Choroid plexus epithelial cell (primary cell): ENCODE data around the gene ZMYM4.

ENCODE experiments used
- DNase-seq: peaks from one replicate; pipeline ENCODE4 v3.0.0-alpha.2; 2010; ENCODE audit warnings: low read depth
- H3K4me3 ChIP-seq: 2 replicates; pipeline ENCODE4 v1.5.1; 2011; ENCODE audit warnings: low read depth, mild to moderate bottlenecking, control low read depth, low read length, moderate library complexity
- TF ChIP-seq, protein P1 (sequence below): conservative IDR thresholded peaks from 2 replicates; pipeline ENCODE4 v1.5.1; 2011; ENCODE audit warnings: low read depth, mild to moderate bottlenecking, control low read depth, inconsistent platforms, low read length, moderate library complexity

The ZMYM4 gene

DNA sequence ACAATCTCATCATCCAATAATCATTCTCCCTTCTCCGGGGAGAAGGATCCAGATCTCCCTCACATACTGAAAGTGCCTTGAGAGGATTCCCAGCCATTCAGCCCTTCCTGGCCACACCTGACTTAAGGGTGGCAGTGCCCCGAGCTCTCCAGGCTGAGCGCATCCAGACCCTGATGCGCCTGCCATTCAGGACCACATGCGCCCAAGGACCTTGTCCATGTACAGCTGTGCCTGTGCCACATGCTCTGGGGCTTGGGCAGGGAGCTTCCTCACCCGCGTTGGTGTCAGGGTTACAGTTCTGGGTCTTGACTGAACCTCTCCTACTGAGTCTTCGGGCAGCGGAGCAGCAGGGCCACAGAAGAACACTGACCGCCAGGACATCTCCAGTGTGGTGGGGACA, 167.6 kb downstream of the ZMYM4 start:
- no peak overlapping the region for H3K4me3 ChIP-seq
- TF ChIP-seq, protein P1, sequence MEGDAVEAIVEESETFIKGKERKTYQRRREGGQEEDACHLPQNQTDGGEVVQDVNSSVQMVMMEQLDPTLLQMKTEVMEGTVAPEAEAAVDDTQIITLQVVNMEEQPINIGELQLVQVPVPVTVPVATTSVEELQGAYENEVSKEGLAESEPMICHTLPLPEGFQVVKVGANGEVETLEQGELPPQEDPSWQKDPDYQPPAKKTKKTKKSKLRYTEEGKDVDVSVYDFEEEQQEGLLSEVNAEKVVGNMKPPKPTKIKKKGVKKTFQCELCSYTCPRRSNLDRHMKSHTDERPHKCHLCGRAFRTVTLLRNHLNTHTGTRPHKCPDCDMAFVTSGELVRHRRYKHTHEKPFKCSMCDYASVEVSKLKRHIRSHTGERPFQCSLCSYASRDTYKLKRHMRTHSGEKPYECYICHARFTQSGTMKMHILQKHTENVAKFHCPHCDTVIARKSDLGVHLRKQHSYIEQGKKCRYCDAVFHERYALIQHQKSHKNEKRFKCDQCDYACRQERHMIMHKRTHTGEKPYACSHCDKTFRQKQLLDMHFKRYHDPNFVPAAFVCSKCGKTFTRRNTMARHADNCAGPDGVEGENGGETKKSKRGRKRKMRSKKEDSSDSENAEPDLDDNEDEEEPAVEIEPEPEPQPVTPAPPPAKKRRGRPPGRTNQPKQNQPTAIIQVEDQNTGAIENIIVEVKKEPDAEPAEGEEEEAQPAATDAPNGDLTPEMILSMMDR = no peak
- DNase-seq = no peak

- H3K4me3 ChIP-seq = no peak overlapping the region
- no peak for DNase-seq
- TF ChIP-seq, protein P1 = no peak
Observed at GRCh38 chr1:35437200-35437599, 168.7 kb downstream of the ZMYM4 start.

DNA sequence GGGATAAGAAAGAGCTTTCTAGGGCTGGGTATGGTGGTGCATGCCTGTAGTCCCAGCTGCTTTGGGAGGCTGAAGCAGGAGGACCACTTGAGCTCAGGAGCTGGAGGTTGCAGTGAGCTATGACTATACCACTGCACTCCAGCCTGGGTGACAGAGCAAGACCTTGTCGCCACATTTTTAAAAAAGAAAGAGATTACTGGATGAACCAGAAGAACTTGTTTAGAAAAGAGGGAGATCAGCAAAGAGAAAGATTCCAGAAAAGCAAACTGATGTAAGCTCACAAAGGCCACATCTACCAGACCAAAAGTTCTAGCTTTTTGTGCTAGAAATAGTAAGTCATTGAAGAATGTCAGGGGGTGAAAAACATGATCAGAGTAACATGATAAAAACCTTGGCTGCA, 171.1 kb downstream of the ZMYM4 start:
- TF ChIP-seq, protein P1 = no peak
- DNase-seq = no peak
- H3K4me3 ChIP-seq = no peak overlapping the region

DNA sequence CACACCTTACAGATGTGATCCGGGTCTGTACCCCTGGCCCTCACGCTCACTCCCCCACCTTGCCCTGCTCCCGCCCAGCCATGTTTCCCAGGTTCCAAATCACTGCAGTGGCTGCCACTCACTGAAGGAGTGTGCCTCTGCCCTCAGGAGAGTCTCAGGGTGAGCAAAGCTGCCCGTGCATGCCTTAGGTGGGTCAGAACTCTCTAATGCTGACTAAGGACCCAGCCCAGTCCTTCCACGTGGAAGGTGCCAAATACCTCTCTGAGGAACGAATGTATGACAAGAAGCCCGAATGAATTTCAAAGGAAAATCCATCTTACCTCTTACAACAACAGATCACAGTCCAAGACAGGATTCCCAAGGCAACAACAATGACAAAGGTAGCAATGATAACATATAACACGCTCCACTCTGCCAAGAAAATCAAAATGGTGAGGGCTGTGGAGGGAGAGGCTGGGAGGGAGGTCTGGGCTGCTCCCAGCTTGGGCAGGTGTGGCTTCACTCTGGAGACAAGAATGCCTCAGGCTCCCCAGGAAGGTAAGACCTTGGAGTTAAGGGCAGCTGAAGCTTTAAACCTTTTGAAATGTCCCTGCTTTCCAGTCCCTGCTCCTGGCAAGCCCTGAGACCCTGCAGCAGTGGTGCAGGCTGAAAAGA, 173.5 kb downstream of the ZMYM4 start:
- DNase-seq = no peak
- H3K4me3 ChIP-seq = no peak overlapping the region
- TF ChIP-seq, protein P1 = no peak

- DNase-seq = peak; percentile 13
- TF ChIP-seq, protein P1 = no peak
- H3K4me3 ChIP-seq = no peak overlapping the region
Observed at GRCh38 chr1:35442734-35443133, 174.2 kb downstream of the ZMYM4 start.

- DNase-seq = peak; percentile 32
- TF ChIP-seq, protein P1 = peak; percentile 44
- H3K4me3 ChIP-seq = no peak overlapping the region
Observed at GRCh38 chr1:35443768-35444518, 175.4 kb downstream of the ZMYM4 start.

DNA sequence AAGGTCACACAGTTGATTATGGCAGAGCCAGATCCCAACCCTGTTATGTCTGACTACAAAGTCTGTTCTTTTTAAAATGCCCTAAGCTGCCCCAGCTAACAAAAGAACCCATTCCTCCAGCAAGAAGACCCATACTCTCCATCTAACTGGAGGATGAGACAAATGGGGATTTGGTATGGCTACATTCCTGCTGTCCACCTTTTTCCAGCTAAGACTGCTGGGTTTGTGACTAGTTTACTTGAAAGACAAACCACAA, 175.9 kb downstream of the ZMYM4 start:
- H3K4me3 ChIP-seq = no peak overlapping the region
- TF ChIP-seq, protein P1 = no peak
- DNase-seq = no peak
